Embryonic facial prominence (tissue), 1 donor: Measurements from ENCODE around the gene CASQ2.

Experiments used
- DNase-seq: peaks from one replicate; pipeline ENCODE4 v3.0.0-alpha.2; 2016; ENCODE audit errors: extremely low spot score

Gene CASQ2

GRCh38 chr1:115729756-115730155 lies 38.8 kb downstream of the CASQ2 start:
- DNase-seq, result no peak

DNA sequence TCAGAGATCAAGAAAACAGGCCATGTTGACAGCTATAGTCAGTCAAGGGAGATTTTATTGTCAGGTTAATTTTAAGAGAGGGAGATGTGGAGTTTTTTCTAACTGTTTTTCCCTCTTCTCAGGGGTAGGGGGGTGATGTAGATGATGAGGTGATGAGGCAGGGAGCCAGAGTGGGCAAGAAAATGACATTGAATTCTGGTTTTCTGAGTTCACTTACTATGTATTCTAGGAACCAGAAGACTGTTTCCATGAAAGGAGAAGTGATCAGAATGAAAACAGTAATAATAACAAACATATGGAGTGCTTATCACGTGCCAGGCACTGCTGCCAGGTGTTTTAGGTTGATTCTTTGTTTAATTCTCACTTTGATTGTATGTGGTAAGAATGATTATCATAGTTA lies 40.2 kb downstream of the CASQ2 start:
- DNase-seq, result no peak

GRCh38 chr1:115727706-115728249 lies 40.7 kb downstream of the CASQ2 start:
- peak; percentile 51 for DNase-seq

DNA sequence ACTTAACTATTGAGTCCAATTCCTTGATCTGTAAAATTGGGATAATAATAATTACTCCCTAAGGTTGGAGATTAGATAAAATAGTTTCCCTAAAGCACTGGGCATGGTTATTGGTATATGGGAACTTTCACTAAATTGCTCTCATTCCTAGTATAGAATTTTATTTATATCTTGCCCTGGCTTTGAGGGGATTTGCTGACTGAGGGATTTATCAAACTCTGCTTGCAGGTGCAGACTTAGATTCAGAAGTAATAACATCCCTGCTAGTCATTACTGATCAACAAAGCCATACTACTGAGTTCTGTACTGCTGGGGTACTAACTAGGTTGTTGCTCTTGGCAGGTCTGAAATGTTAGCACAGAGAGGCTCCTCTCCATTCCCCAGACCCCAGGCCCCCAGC lies 41.9 kb downstream of the CASQ2 start:
- DNase-seq, result no peak

DNA sequence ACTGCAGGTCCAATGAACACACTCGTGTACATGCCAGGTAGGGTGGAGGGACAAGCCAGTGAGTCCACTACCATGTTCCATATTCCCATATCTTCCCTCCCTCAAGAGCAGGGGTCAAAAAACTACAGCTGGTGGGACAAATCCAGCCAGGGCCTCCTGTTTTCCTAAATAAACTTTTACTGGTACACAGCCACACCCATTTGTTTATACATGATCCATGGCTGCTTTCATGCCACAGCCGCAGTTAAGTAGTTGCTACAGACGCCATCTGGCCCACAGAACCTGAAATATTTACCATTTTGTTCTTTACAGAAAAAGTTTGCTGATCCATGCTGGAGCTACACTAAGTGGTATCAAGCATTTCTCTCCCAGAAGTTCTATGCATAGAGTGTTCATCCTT lies 42.4 kb downstream of the CASQ2 start:
- no peak for DNase-seq

- no peak for DNase-seq
Observed at GRCh38 chr1:115725600-115725999, 42.9 kb downstream of the CASQ2 start.

DNA sequence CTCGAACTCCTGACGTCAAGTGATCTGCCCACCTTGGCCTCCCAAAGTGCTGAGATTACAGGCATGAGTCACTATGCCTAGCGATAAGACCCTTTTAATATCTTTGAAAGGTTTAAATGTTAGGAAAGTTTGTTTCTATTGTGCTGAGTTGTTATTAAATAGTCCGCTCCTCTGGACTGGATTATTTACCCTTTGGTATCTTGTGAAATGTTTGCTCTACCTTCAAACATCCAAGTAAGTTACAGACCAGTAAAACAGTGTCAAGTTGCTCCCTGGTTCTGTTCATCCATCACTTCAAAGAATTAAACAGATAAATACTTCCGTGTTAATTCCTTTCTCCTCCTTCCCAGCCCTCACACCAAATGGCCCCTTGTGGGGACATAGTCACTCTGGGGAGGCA lies 44.8 kb downstream of the CASQ2 start:
- no peak for DNase-seq

- no peak for DNase-seq
Observed at GRCh38 chr1:115722221-115722620, 46.3 kb downstream of the CASQ2 start.

DNA sequence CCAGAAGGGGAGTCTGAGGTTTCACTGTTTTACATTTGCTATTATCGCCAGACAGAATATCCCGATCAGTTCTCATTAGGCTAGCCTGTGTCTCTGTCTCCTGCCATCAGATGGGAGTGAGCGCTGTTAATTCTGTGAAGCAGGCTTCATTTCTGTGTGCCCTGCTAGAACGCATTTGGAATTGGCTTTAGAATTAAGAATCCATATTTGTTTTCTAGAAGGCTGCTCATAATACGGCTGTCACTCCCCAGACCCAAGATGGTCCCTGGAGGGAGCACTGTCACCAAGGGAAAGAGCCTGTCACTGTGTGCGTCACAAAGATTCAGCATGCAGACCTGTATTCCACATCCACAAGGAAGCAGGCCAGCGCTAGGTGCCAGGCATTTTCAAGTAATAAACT lies 49.2 kb downstream of the CASQ2 start:
- no peak for DNase-seq

DNA sequence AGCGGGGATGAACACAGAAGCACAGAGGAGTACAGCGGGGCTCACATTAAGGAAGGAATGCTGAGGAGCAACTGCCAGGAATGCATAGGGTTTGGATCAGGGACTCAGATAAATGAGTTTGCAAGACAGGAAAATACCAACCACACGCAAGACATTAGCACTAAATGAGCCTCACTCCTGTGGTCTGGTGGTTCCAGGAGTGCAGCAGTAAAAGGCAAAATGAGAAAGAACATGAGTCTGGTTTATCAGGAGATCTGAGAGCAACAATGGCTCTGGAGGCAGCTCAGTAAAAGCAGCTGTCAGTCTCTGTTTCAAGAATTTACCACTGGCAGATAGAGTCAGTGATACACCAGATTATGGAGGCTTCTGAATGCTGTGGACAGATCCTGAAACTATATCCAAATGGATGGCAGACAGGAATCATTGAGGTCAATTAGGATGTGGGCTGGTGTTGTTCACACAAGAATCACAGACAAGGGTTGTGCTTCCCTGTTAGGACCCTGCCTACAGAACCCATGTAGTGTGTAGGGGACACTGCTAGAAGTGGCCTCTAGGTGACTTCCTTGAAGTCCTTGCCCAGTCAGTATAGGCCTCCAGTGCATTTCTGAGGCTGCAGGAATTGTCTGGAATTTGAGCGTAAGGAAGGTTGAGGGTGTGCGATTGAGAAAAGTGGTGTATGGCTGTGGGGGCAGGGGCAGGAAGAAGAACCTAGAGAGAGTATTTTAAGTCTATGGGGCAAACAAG lies 50.3 kb downstream of the CASQ2 start:
- no peak for DNase-seq

- no peak for DNase-seq
Observed at GRCh38 chr1:115717541-115717940, 51.0 kb downstream of the CASQ2 start.

DNA sequence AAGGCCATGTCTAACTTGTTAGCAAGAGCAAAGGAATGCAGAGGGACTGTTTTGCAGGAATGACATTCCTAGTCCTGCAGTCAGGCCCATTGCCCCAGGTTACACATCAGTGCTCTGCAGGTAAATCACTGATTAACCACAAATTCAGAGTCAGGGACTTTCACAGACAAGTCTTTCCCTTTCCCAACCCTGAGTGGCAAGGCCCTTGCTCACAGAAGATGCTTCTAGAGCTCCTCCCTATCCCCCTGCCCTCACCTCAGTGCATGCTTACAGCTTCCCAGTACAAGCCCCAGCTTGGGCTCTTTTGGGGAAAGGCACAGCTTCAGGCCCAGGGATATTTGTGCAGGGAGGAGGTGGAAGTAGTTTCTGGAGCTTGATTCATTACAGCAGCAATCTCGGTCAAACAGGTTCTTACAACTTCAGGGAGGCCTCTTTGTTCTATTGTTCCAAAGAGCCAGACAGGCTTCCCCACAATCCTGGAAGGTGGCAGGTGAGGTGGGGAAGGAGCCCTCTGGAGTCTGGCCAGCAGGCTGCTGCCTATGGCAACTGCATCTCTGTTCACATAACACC lies 53.9 kb downstream of the CASQ2 start:
- peak; percentile 66 for DNase-seq

DNA sequence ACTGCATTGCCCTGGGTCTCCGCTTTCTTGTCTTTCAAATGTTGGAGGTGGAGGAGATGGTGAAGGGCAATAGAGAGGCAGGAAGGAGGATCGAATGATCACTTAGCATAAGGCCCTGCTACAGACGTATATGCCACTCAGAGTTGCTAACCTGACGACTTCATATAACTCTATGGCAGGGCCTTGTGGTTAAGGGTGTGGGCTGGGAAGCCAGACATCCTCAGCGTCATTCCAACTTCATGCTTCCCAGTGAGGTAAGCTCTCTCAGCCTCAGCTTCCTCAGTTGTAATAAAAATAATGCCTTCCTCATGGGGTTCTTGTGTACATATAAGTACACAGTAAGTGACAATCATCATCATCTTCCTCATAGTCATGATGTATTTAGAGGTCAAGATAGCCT lies 54.6 kb downstream of the CASQ2 start:
- DNase-seq, result no peak

DNA sequence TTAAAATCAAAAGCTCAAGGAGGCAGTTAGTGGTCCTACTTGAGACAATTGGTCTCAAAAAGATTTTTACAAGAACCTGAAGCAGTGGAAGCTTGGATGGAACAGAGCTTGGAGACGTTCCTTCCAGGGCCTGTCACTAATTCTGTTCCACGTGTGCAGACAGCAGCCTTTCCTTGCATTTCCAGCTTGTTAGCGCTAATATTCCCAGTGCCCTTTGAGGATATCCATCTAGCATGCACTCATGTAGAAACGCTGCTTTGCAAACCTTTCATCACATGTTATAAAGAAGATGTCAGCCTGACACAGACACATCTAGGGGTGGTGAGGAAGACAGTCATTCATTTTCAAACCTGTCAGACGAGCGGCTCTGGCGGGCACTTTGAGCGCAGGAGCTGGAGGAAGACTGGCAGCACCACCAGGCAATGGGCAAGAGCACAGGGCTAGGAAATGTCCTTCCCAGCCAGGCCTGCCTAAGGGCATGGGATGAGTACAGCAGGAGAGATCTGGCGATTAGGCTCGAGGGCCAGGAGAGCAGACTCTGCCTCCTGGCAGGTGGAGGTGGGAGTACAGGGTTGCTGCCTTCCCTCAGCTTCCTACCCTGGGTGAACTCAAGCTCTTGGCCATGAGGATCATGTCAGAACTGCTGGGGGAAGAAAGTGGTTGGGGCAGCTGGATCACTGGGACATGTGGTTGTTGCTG lies 55.5 kb downstream of the CASQ2 start:
- no peak for DNase-seq

DNA sequence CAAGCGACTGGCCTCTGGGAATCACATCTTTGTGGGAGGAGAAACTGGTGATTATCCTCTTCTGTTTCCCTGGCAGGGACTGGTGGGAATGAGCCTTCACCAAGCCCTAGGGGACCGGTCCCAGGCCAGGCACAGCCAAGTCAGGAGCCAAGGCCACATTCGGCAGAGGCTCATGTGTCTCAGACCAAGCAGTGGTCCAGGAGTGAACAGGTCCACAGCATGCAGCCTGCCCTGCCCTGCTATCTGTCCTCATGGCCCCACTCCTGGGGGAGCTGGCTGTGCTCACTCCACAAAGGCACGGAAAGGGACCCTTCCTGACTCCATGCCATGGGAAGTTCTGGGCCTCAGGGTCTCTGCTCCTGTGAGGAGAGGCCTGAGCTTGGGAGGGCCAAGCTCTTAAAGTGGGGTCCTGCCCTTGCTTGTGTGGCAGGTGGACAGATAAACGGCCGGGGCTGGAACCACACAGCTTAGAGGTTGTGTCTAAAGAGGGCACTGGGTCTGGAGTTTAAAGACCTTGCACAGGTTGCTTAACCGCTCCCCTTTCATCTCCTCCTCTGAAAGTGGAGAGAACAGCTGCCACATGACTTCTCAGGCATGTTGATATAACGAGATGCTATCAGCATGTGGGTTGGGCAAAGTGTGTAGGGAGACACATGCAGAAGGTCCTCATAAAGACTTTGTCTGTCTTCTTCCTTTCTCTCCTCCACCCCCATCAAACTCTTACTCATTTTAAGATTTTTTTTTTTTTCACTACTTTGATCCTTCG lies 57.5 kb downstream of the CASQ2 start:
- DNase-seq, result no peak

- DNase-seq, result no peak
Observed at GRCh38 chr1:115706587-115707425, 61.7 kb downstream of the CASQ2 start.

DNA sequence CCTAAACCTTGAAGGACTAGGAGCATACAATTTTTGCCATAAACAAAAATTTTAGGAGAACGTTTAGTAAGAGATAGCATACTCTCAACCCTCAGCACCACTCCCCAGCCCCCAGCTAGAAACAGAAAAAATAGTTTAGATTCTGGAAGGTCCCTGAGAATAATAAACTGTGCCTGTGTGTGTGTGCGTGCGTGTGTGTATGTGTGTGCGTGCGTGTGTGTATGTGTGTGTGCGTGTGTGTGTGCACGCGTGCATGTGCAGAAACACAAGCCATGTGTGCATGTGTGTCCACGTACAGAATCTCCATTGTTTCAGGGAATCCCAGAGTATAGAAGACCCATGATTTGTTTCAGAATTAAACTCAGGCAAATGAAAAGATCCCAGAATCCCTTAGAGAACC lies 62.6 kb downstream of the CASQ2 start:
- no peak for DNase-seq

DNA sequence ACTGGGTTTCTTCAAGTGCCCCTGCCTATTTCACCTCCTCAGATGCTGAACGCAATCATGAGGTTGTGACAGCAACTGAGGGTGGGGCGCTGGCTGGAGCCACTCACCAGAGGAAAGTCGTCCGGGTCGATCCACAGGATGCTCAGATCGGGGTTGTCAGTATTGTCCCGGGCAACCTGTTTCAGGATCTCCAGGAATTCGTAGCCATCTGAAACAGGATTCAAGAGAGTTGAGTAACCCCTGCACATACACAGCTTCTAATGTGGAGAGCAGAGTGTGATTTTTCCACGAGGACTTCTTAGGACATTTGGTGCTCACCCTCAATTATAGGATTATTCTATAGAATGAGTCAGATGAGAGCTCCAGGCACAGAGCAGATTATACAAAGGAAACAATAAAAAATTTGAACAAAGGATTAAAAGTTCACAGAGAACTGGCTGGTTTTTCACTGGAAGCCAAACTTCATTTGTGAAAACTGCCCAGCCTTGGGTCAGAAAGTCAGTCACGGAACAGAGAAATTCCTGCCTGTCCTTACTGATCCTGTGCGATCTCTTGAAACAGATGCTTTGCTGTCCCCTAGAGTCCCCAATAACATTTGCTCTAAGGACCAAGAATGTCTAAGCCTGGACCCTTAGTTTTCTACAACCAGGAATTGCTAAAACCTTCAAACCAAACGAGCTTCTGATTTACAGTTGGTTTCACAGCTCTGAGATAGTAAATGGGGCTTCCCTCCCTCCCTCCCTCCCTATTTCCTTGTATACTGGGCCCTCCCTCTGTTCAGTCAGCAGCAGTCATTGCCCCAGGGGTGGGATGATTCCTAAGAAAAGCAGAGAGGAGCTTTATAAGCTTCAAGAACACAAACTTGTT lies 63.2 kb downstream of the CASQ2 start:
- DNase-seq, result no peak

DNA sequence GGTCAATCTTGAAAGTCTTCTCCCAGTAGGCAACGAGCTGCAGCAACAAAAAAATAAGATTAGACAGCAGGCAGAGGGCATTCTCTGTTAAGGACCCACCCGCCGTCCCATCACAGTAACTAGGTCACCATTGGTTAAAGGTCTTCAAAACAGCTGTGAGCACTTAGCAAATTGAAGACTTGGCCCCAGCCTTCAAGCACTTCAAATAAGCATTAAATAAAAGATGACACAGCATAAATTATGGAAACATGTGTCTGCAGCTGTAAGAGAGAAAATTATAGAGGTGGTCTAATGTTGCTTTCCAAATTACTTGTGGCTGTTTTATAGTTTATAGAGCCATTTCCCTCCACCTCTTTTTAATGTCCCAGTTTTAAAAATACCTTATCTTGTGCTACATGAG lies 65.6 kb downstream of the CASQ2 start:
- DNase-seq, result no peak

- no peak for DNase-seq
Observed at GRCh38 chr1:115701090-115701489, 67.4 kb downstream of the CASQ2 start.
